Activated CD4-positive, alpha-beta T cell treated with anti-CD3 and anti-CD28 coated beads for 36 hours (primary cell): ENCODE measurements around the gene LOXL3. TPM values are rescaled to one million over a fixed set of nuclear protein-coding genes. Genes with fewer than 3 reads are reported as not detected.
A peak's percentile ranks its signal among the peaks of the same experiment; 100 is the strongest.

ENCODE experiments used
- ATAC-seq: fragments of 200-7000 bp; cut with Tn5 transposase; one replicate; pipeline ENCODE4 v1.10.0; 2021; ENCODE audit warnings: mild to moderate bottlenecking, moderate library complexity
- CTCF ChIA-PET: fragments of 350-600 bp; sonication (Branson Sonifier 250); formaldehyde crosslinking; loops from one replicate; lab custom pipeline; 2021; ENCODE audit warnings: antibody characterized with exemption; lab: Charles Lee
- POLR2A ChIA-PET: fragments of 350-600 bp; sonication (Branson Sonifier 250); formaldehyde crosslinking; loops from one replicate; lab custom pipeline; 2021; ENCODE audit warnings: antibody characterized with exemption, inconsistent platforms; lab: Charles Lee
- DNase-seq: peaks from one replicate; pipeline ENCODE4 v3.0.0-alpha.2; 2020
- H3K27ac Mint-ChIP-seq: one replicate; pipeline ENCODE4 v1.8.0; 2021; ENCODE audit warnings: mixed read lengths
- H3K27me3 Mint-ChIP-seq: one replicate; pipeline ENCODE4 v1.8.0; 2021; ENCODE audit warnings: mixed read lengths
- H3K36me3 Mint-ChIP-seq: one replicate; pipeline ENCODE4 v1.8.0; 2021; ENCODE audit warnings: low read depth, mixed read lengths
- H3K4me1 Mint-ChIP-seq: one replicate; pipeline ENCODE4 v1.8.0; 2021; ENCODE audit warnings: mixed read lengths
- H3K4me3 Mint-ChIP-seq: one replicate; pipeline ENCODE4 v1.8.0; 2021; ENCODE audit warnings: mild to moderate bottlenecking, moderate library complexity, mixed read lengths
- H3K9me3 Mint-ChIP-seq: one replicate; pipeline ENCODE4 v1.8.0; 2021; ENCODE audit warnings: low read depth, mixed read lengths
- intact Hi-C, 2 experiments: fragments of 100-400 bp; cut with DNase I in 1 of 2; cut with micrococcal nuclease in 1 of 2; formaldehyde crosslinking; loops; one replicate each; pipeline versions ENCODE4 v1.14.2 to v1.15.1; 2022 to 2024; cut with DNase I, micrococcal nuclease
- total RNA-seq, 2 experiments: library from RNA; stranded (reverse); gene quantifications; one replicate each; pipeline ENCODE4 v1.2.3, GENCODE V29; 2021

The LOXL3 gene
- total RNA-seq, 2 experiments from 2014 or later = 0.86 to 0.96 TPM

DNA sequence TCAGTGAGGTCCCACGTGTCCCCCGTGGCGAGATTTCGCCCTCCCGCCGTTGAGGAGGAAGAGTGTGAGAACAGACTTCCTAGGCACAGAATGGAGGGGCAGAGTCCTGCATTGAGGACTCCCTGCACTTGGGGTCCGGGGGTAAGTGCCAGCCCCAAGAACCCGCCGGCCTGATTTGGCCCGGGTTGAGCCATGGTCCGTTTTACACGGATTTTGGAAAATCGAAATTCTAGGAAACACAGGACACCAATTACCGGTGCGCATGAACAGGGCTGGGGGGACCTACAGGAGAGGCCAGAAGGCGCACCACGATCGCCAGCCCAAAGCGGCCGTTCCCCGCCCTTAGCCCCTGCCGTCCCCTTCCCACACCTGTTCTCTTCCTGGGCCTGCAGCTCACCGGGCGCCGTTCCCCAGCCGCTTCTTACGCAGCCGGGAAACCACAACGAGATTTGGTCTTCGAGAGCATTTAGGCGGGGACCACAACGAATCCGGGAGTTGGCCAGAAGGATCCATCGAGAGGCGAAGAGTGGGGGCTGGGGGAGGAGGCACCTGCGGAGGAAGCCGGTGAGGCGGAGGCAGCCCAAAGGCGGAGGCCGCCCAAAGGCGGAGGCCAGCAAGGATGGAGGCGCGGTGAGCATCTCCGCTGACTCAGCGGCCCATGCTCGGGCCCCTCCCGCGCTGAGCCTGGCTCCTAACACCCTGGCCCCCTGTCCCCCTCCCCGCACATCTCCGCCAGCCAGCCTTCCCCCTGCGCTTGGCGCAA lies 40.0 kb downstream of the LOXL3 start:
- POLR2A ChIA-PET = interaction anchor here (0.6 kb wide), 1 partner anchor 47 kb away, joined by 3 read pairs; no protein-coding TSS in a partner anchor
- Mint-ChIP-seq H3K4me1 (peaks cover 17% of the 10 kb centered on the region), H3K9me3 (no peaks in the 10 kb centered on the region), H3K27ac (no peak overlapping the region), H3K36me3 (peaks cover 8% of the 10 kb centered on the region), H3K4me3 (peak overlapping the region; percentile 25), H3K27me3 (peaks cover 62% of the 10 kb centered on the region)
- peak; percentile 66 for DNase-seq
- intact Hi-C loops = loop anchor here in 1 of 2 experiments (1.0 to 2.0 kb wide), 2 partner anchors 14 to 41 kb away; partner anchors contain the start of genes DOK1 and LBX2
- CTCF ChIA-PET = interaction anchor here (1.0 to 1.3 kb wide), 3 partner anchors 31 to 101 kb away, joined by 3 to 5 read pairs (median 3); partner anchors contain the start of genes CCDC142 and TTC31
- peak; percentile 44 for ATAC-seq

DNA sequence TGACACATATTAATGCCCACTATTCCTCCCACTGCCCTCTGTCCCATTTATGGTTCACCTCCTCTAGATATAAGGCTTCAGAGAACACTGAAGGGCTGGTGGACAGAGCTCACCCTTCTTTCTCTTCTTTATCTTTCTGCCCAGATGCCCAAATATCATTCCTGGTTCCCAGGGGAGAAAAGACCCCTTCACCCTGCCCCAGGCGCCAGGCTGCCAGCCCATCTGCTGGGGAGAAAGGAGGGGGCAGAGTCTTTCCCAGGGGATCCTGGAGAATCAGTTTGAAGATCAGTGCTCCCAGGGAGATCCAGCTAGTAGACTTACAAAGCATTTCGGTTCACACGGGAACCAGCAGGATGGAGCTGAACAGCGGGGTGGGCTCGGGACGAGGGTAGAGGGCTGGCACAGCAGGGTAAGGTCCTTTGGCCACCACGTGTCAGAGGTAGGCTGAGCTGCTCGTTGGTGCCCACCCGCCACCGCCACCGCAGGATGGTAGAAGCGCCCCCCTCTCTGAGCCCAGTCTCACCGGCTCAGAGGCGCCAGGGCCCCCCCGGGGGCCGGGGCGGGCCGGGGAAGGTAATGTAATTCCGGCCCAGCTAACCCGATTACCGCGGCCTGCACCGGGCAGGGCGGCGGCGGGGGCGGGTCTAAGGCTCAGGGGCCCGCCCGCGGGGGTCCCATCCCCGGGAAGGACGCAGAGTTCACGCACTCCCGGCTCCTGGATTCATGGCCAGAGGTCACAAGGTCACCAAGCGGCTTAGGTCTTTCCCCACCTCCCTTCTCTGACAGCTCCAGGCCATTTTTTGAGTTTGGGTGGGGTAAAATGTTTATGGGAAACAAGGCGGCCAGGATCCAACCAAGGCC lies 40.8 kb downstream of the LOXL3 start:
- H3K4me3 Mint-ChIP-seq = no peak overlapping the region
- H3K4me1 Mint-ChIP-seq = peaks cover 23% of the 10 kb centered on the region
- H3K9me3 Mint-ChIP-seq = no peaks in the 10 kb centered on the region
- DNase-seq = no peak
- POLR2A ChIA-PET = interaction anchor here (0.6 kb wide), 1 partner anchor 46 kb away, joined by 3 read pairs; no protein-coding TSS in a partner anchor
- CTCF ChIA-PET = interaction anchor here (0.6 to 1.3 kb wide), 4 partner anchors 30 to 474 kb away, joined by 3 to 5 read pairs (median 3); partner anchors contain the start of genes CCDC142 and TTC31
- no peak overlapping the region for H3K27ac Mint-ChIP-seq
- peaks cover 8% of the 10 kb centered on the region for H3K36me3 Mint-ChIP-seq
- intact Hi-C loops = no loop called here
- peaks cover 55% of the 10 kb centered on the region for H3K27me3 Mint-ChIP-seq
- ATAC-seq = no peak

DNA sequence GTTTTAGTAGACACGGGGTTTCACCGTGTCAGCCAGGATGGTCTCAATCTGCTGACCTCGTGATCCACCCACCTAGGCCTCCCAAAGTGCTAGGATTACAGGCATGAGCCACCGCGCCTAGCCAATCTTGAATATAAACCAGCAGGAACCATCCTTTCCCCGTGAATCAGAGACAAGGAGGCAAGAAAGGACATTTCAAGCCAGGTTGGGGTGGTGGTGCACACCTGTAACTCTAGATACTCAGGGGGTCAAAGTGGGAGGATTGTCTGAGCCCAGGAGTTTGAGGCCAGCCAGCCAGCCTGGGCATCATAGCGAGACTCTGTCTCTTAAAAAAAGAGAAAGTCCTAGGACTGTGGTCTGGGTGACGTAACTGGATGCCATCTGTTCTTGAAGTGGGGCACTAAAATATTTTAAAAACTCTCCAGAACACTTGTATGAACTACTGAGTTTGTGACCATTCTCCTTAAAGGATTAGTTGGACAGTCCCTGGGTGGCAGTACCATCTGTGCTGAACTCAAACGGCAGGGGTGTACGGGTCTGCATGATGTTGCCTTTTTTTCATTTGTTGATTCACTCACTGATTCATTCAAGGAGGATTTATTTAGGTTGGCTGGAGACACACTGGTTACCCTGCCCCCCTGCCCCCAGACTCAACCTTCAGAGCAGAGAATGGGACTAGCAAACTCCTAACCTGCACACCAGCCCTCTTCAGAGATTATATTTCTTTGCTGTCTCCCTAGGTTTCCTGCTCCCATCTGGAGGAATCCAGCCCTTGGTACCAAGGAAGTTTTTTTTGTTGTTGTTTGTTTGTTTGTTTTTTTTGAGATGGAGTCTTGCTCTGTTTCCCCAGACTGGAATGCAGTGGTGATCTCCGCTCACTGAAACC lies 42.4 kb downstream of the LOXL3 start:
- intact Hi-C loops = no loop called here
- ChIA-PET CTCF (interaction anchor here (1.1 to 1.7 kb wide), 3 partner anchors 8 to 11 kb away, joined by 3 to 7 read pairs (median 6); no protein-coding TSS in a partner anchor), POLR2A (no interaction called here)
- ATAC-seq = no peak
- Mint-ChIP-seq H3K27ac (no peak overlapping the region), H3K9me3 (no peaks in the 10 kb centered on the region), H3K27me3 (peaks cover 41% of the 10 kb centered on the region), H3K4me3 (no peak overlapping the region), H3K4me1 (peaks cover 26% of the 10 kb centered on the region), H3K36me3 (peaks cover 7% of the 10 kb centered on the region)
- DNase-seq = no peak

DNA sequence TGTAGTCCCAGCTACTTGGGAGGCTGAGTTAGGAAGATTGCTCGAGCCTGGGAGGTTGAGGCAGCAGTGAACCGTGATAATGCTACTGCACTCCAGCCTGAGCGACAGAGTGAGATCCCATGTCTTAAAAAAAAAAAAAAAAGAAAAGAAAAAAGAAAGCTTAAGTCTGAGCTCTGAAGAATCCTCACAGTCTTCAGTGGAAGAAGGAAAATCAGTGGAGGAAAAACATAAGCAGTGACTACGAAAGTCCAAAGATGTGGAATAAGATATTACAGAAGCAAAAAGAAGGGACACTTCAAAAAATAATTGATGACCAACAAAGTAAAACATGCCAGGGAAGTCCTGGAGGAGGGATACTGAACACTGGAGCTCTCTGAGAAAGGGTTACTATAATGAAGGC lies 43.5 kb downstream of the LOXL3 start:
- ChIA-PET POLR2A (interaction anchor here (0.9 to 1.7 kb wide), 2 partner anchors 16 to 52 kb away, joined by 3 to 5 read pairs; partner anchors contain the start of genes DQX1 and WBP1), CTCF (interaction anchor here (1.1 to 1.7 kb wide), 4 partner anchors 9 to 27 kb away, joined by 3 to 7 read pairs (median 6); partner anchors contain the start of genes CCDC142 and TTC31)
- no peak for DNase-seq
- peaks cover 36% of the 10 kb centered on the region for H3K27me3 Mint-ChIP-seq
- H3K36me3 Mint-ChIP-seq = peaks cover 15% of the 10 kb centered on the region
- intact Hi-C loops = no loop called here
- H3K4me1 Mint-ChIP-seq = peaks cover 26% of the 10 kb centered on the region
- ATAC-seq = no peak
- no peak overlapping the region for H3K4me3 Mint-ChIP-seq
- H3K9me3 Mint-ChIP-seq = no peaks in the 10 kb centered on the region
- no peak overlapping the region for H3K27ac Mint-ChIP-seq

DNA sequence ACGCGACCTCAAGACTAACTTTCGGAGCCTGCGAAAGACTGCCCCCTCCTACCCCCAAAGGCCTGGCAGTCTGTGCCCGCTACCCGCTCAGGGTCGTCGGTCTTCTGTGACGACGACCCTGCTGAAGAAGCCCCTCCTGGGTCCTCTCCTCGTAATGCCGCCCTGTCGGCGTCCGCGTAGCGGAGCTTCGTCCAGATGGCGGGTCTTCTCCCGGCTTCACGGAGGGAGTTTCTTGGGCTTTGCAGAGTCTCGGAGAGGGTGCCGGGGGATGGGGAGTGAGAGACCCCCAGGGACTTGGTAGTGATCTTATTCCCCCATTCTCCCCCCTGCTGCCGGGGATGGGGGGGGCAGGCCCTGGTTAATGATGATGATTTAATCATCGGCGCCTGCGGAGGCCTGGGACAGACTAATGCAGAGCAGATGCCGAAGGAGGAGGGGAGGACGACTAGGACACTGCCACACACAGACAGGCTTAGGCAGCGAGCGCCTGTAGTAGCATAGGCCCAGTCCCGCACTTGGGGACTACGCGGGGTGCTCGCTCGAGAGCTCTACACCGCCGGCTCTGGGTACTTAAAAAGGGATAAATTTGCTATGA lies 45.7 kb downstream of the LOXL3 start:
- POLR2A ChIA-PET = interaction anchor here (0.6 kb wide), 1 partner anchor 86 kb away, joined by 3 read pairs; no protein-coding TSS in a partner anchor
- peak overlapping the region; percentile 93 for H3K4me3 Mint-ChIP-seq
- CTCF ChIA-PET = interaction anchor here (0.5 to 2.0 kb wide), 4 partner anchors 23 to 80 kb away, joined by 3 to 6 read pairs (median 4); no protein-coding TSS in a partner anchor
- peaks cover 39% of the 10 kb centered on the region for H3K27me3 Mint-ChIP-seq
- peaks cover 34% of the 10 kb centered on the region for H3K36me3 Mint-ChIP-seq
- peak; percentile 51 for DNase-seq
- peaks cover 35% of the 10 kb centered on the region for H3K4me1 Mint-ChIP-seq
- no peaks in the 10 kb centered on the region for H3K9me3 Mint-ChIP-seq
- intact Hi-C loops = loop anchor here (1.0 to 5.0 kb wide), 10 partner anchors 21 to 771 kb away; partner anchors contain the start of genes AUP1 (in 2 of the 2), HTRA2 (in 2 of the 2), TTC31 (in 2 of the 2) and DOK1 (in 1 of the 2)
- peak; percentile 16 for ATAC-seq
- H3K27ac Mint-ChIP-seq = peak overlapping the region; percentile 99

DNA sequence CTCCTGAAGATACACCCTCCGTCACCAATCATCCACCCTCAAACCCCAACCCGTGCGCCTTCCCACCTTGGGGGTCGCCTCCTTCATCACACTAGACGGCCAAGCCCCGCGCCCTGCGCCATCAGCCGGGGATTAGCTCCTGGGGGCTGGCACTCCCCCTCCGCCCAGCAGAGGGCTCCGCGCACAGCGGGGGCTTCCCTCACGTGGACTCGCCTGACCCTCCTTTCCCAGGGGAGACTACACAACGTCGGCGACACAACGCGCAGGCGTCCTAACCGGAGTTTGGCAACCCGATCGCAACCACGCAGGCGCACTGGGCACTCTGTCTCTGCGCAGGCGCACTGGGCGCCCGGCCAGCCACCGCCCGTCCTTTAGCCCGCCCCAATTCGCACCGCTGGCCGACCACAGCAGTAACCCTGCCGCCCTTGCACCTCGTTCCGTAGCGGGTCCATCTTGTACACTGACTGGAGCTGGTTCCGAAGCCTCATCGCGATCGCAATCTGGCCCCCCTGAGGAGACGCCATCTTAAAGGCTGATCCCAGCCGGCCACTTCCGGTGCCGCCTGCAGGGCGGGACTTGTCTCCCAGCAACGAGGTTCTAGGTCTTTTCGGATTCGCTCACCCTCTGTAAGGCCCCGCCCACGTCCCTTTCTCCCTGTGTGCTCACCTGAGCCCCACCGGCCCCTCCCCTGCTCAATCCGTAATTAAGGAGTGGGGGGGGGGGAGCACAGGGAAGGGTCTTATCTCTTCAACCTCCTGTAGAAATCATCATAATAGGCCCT lies 46.4 kb downstream of the LOXL3 start, which contains the start of gene PCGF1:
Gene PCGF1 (minus strand): TSS at position 551 of the 781 bp plus-strand sequence. CDS start 27 bp downstream, at position 524.
- POLR2A ChIA-PET = interaction anchor here (0.9 kb wide), 1 partner anchor 9 kb away, joined by 3 read pairs; no protein-coding TSS in a partner anchor
- H3K36me3 Mint-ChIP-seq = peaks cover 34% of the 10 kb centered on the region
- CTCF ChIA-PET = interaction anchor here (0.5 to 2.0 kb wide), 3 partner anchors 27 to 1869 kb away, joined by 3 to 4 read pairs (median 3); no protein-coding TSS in a partner anchor
- H3K4me3 Mint-ChIP-seq = peak within 1 kb of the TSS; percentile 93
- peaks cover 40% of the 10 kb centered on the region for H3K4me1 Mint-ChIP-seq
- peaks cover 38% of the 10 kb centered on the region for H3K27me3 Mint-ChIP-seq
- peak; percentile 92 for ATAC-seq
- intact Hi-C loops = loop anchor here (1.0 to 5.0 kb wide), 10 partner anchors 22 to 770 kb away; partner anchors contain the start of genes AUP1 (in 2 of the 2), HTRA2 (in 2 of the 2), TTC31 (in 2 of the 2) and DOK1 (in 1 of the 2)
- no peaks in the 10 kb centered on the region for H3K9me3 Mint-ChIP-seq
- peak within 1 kb of the TSS; percentile 99 for H3K27ac Mint-ChIP-seq
- DNase-seq = peak; percentile 99

DNA sequence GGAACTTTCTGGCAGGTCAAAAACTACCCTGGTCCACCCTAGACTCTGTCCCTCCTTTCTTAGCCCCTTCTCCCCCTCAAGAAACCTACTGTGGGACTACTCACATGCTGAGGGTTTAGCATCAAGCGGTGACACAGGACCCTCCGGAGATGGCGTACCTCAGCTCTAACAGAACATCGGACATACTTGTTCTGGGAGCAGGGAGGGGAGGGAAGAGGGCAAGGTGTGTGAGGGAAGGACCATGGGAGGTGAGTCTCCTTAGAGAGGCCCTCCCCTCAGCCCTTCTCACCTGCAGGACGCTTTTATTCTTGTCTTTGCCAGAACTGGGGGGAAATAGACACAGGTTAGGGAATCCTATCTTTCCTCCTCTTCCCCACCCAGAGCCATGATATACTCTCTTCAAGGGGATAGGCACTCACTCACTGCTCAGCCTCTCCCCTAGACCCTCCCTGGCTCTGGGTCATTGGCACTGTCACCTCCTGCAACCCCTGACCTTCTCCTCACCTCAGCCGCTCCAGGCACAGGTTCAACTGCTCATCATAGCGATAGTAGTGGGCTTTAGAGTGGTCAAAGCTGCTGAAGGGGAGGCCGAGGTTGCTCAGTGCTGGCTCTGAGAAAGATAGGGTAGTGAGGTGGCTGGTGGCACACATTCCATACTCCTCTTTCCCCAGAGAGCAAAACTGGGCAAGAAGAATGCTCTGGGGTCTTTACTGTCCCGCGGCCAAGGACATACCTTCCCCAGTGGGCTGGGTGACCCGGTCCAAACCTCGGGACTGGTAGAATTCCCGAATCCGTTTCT lies 48.1 kb downstream of the LOXL3 start:
- intact Hi-C loops = loop anchor here (2.0 to 5.0 kb wide), 2 partner anchors 51 to 82 kb away; partner anchors contain the start of gene INO80B (in 1 of the 2)
- Mint-ChIP-seq H3K4me3 (peak overlapping the region; percentile 13), H3K27me3 (peaks cover 39% of the 10 kb centered on the region), H3K4me1 (peaks cover 43% of the 10 kb centered on the region), H3K27ac (no peak overlapping the region), H3K9me3 (no peaks in the 10 kb centered on the region), H3K36me3 (peaks cover 34% of the 10 kb centered on the region)
- ATAC-seq = no peak
- POLR2A ChIA-PET = interaction anchor here (1.0 kb wide), 1 partner anchor 25 kb away, joined by 5 read pairs; no protein-coding TSS in a partner anchor
- DNase-seq = no peak
- CTCF ChIA-PET = interaction anchor here (2.0 kb wide), 1 partner anchor 25 kb away, joined by 4 read pairs; no protein-coding TSS in a partner anchor

DNA sequence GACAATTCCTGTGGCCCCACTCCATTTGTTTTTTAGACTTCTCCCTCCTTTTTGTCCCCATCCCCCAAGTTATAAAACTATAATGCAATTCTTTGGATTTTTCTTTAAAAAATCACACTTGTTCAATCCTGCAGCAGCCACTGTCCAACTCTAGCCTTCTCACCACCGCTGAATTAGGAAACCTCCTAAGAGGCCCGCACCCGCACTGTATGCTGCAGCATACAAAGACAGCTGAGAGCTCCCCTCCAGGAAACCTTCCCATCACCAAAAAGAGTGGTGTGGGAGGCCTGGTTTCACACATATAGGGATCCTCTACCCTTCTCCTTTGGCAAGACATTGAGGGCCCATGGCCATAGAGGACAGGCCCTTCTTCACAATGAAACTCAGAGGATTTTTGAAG lies 49.2 kb downstream of the LOXL3 start:
- no peak overlapping the region for H3K4me3 Mint-ChIP-seq
- no peak for ATAC-seq
- H3K27ac Mint-ChIP-seq = no peak overlapping the region
- H3K36me3 Mint-ChIP-seq = peaks cover 34% of the 10 kb centered on the region
- peaks cover 44% of the 10 kb centered on the region for H3K27me3 Mint-ChIP-seq
- POLR2A ChIA-PET = interaction anchor here (1.0 to 1.2 kb wide), 2 partner anchors 21 to 26 kb away, joined by 4 to 5 read pairs; partner anchors contain the start of gene DQX1
- no peak for DNase-seq
- no peaks in the 10 kb centered on the region for H3K9me3 Mint-ChIP-seq
- CTCF ChIA-PET = interaction anchor here (0.7 to 1.8 kb wide), 6 partner anchors 13 to 113 kb away, joined by 3 to 5 read pairs (median 4); no protein-coding TSS in a partner anchor
- intact Hi-C loops = no loop called here
- H3K4me1 Mint-ChIP-seq = peaks cover 41% of the 10 kb centered on the region
